Loucy (cell line): ENCODE data around the gene PRMT1.
"Not testable (repeated sequence)": the region's sequence is repeated elsewhere in the genome, so short reads cannot be mapped to it uniquely, and the experiment has no call there.

Experiments used
- H2AFZ ChIP-seq: fragments of 200-600 bp; sonication (generic); 2 replicates; pipeline ENCODE4 v1.6.0; 2016; ENCODE audit warnings: antibody characterized with exemption, mild to moderate bottlenecking, low read length, moderate library complexity
- H3F3A ChIP-seq: fragments of 200-600 bp; 2 replicates; pipeline ENCODE4 v1.6.0; 2016; ENCODE audit warnings: antibody characterized with exemption, low read depth, mild to moderate bottlenecking
- H3K27me3 ChIP-seq: fragments of 200-600 bp; sonication (generic); 2 replicates; pipeline ENCODE4 v1.6.1; 2014; ENCODE audit warnings: low read length, mild to moderate bottlenecking; ENCODE audit not compliant: insufficient read depth, poor library complexity, severe bottlenecking
- H3K36me3 ChIP-seq: fragments of 200-600 bp; sonication (generic); 2 replicates; pipeline ENCODE4 v1.6.1; 2016; ENCODE audit warnings: low read length; ENCODE audit not compliant: insufficient read depth
- H3K4me1 ChIP-seq: fragments of 200-600 bp; sonication (generic); 2 replicates; pipeline ENCODE4 v1.5.1; 2014; ENCODE audit warnings: low read length, mild to moderate bottlenecking; ENCODE audit not compliant: insufficient read depth, poor library complexity, severe bottlenecking
- H3K4me2 ChIP-seq: fragments of 200-600 bp; sonication (generic); 2 replicates; pipeline ENCODE4 v1.6.0; 2014; ENCODE audit warnings: antibody characterized with exemption, low read length, low read depth, mild to moderate bottlenecking; ENCODE audit not compliant: poor library complexity, severe bottlenecking
- H3K4me3 ChIP-seq: fragments of 200-600 bp; sonication (generic); 2 replicates; pipeline ENCODE4 v1.5.1; 2014; ENCODE audit warnings: low read length, mild to moderate bottlenecking, mixed read lengths; ENCODE audit not compliant: poor library complexity, severe bottlenecking
- H3K79me2 ChIP-seq: fragments of 200-600 bp; sonication (generic); 2 replicates; pipeline ENCODE4 v1.6.1; 2014; ENCODE audit warnings: low read length; ENCODE audit not compliant: insufficient read depth
- H3K9ac ChIP-seq: fragments of 200-600 bp; sonication (generic); 2 replicates; pipeline ENCODE4 v1.6.0; 2014; ENCODE audit warnings: mild to moderate bottlenecking, low read depth, low read length, moderate library complexity; ENCODE audit not compliant: poor library complexity, severe bottlenecking
- H3K9me2 ChIP-seq: fragments of 200-600 bp; sonication (generic); replicated peaks from 2 replicates; pipeline ENCODE4 v1.6.1; 2016; ENCODE audit warnings: low read depth, low read length, mixed read lengths
- H3K9me3 ChIP-seq: fragments of 200-600 bp; sonication (generic); 2 replicates; pipeline ENCODE4 v1.6.1; 2014; ENCODE audit warnings: mild to moderate bottlenecking, antibody characterized with exemption, low read length, low read depth; ENCODE audit not compliant: insufficient read depth
- H4K20me1 ChIP-seq: fragments of 200-600 bp; sonication (generic); 2 replicates; pipeline ENCODE4 v1.6.0; 2014; ENCODE audit warnings: antibody characterized with exemption, low read length, mild to moderate bottlenecking; ENCODE audit not compliant: insufficient read depth, poor library complexity, severe bottlenecking
- EZH2phosphoT487 ChIP-seq: fragments of 200-600 bp; IDR thresholded peaks from 2 replicates; pipeline ENCODE4 v1.6.1; 2018; ENCODE audit warnings: antibody characterized with exemption, mild to moderate bottlenecking, moderate library complexity, borderline replicate concordance
- TF ChIP-seq, protein P1 (sequence below): fragments of 200-600 bp; sonication (generic); conservative IDR thresholded peaks from 2 replicates; pipeline ENCODE4 v1.5.1; 2014; ENCODE audit warnings: mild to moderate bottlenecking, antibody characterized with exemption, low read length

Gene PRMT1

DNA sequence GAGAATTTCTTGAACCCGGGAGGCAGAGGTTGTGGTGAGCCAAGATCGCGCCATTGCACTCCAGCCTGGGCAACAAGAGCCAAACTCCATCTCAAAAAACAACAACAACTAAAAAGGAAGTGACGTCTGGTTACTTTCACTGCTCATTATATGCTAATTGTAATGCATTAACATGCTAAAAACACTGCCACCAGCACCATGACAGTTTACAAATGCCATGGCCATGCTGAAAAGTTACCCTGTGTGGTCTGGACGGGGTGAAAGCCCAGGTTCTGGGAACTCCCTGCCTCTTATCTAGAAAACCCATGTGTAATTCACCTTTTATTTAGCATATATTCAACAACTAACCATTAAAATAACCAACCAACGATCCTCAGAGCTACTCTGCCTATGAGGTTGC is 41.9 kb downstream of the PRMT1 start:
- Histone ChIP-seq H4K20me1 (no peaks in the 10 kb centered on the region), H3K4me3 (no peak overlapping the region), H3K36me3 (no peaks in the 10 kb centered on the region), H3K27me3 (no peaks in the 10 kb centered on the region), H2AFZ (no peak overlapping the region), H3K9ac (no peak overlapping the region), H3K9me3 (no peaks in the 10 kb centered on the region), H3K9me2 (no peaks in the 10 kb centered on the region), H3K4me1 (no peaks in the 10 kb centered on the region), H3K79me2 (no peaks in the 10 kb centered on the region), H3F3A (no peaks in the 10 kb centered on the region), H3K4me2 (no peak overlapping the region)
- TF ChIP-seq EZH2phosphoT487: no peak
- TF ChIP-seq, protein P1, sequence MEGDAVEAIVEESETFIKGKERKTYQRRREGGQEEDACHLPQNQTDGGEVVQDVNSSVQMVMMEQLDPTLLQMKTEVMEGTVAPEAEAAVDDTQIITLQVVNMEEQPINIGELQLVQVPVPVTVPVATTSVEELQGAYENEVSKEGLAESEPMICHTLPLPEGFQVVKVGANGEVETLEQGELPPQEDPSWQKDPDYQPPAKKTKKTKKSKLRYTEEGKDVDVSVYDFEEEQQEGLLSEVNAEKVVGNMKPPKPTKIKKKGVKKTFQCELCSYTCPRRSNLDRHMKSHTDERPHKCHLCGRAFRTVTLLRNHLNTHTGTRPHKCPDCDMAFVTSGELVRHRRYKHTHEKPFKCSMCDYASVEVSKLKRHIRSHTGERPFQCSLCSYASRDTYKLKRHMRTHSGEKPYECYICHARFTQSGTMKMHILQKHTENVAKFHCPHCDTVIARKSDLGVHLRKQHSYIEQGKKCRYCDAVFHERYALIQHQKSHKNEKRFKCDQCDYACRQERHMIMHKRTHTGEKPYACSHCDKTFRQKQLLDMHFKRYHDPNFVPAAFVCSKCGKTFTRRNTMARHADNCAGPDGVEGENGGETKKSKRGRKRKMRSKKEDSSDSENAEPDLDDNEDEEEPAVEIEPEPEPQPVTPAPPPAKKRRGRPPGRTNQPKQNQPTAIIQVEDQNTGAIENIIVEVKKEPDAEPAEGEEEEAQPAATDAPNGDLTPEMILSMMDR: no peak

DNA sequence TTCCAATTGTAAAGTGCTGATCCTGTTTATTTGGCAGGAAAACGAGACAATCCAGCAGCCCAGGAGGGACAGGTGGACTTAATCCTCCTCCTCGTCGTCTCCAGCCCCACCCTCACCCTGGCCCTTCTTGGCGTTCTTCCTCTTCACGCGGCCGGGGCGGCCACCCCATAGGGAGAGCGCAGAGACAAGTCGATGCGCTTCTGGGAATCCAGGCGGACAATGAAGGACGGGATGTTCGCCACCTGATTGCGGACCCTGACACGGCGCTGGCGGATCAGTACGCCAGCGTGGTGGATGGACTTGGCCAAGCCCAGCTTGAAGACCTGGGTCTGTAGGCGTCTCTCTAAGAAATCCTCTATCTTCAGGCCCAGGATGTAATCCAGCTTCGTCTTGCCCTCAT is 42.3 kb downstream of the PRMT1 start:
- H3K4me2 ChIP-seq, H3K36me3 ChIP-seq, H3K9ac ChIP-seq, H3K9me2 ChIP-seq, H3K4me3 ChIP-seq, H3K4me1 ChIP-seq, H3K79me2 ChIP-seq, H3F3A ChIP-seq, H3K27me3 ChIP-seq, H2AFZ ChIP-seq, H4K20me1 ChIP-seq, H3K9me3 ChIP-seq: not testable (repeated sequence)

DNA sequence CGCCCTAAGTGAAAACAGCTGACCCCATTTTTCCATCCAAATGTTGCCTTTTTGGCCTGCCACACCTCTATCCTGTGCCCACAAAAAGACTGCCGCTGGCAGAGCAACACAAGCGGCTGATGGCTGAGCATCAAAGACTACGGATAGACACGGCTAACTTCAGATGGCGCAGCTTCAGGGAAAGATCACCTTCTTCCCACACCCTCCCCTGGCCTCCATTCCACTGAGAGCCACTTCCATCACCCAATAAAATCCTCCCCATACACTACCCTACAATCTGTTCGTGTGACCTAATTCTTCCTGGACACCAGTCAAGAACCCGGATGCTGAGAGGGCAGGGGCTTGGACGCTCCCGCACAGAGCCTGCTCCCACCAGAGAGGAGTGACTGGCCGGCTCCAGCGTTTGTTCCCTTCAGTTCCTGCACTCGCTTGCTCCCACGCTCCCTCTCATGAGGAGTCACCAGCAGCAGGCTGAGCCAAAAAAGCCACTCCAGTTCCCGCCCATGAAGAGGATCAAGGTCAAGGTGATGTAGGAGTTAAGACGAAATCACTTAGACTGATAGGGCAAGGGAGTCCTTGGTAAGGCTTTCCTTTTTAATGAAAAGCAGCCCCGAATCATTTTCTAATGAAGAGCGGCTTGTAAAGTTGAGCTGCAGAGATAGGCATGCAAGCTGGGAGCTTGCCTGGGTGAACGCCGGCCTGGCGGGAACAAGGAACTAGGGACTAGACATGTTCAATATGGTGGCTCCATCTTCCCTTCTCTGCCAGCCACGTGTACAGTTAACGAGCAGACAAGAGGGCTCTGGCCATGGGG is 50.4 kb downstream of the PRMT1 start:
- H3K4me2 ChIP-seq: no peak overlapping the region
- no peaks in the 10 kb centered on the region for H3F3A ChIP-seq
- H3K27me3 ChIP-seq: no peaks in the 10 kb centered on the region

More for the DNA sequence above, 50.4 kb downstream of the PRMT1 start:
- Histone ChIP-seq H3K4me3 (no peak overlapping the region), H3K36me3 (no peaks in the 10 kb centered on the region), H3K79me2 (no peaks in the 10 kb centered on the region), H3K4me1 (no peaks in the 10 kb centered on the region), H3K9me3 (no peaks in the 10 kb centered on the region), H2AFZ (no peak overlapping the region), H3K9ac (no peak overlapping the region), H4K20me1 (no peaks in the 10 kb centered on the region), H3K9me2 (no peaks in the 10 kb centered on the region)
- TF ChIP-seq, protein P1: no peak
- no peak for TF ChIP-seq EZH2phosphoT487
